ENCODE data around the gene TP53TG5. TPM values are rescaled to one million over a fixed set of nuclear protein-coding genes. Genes with fewer than 3 reads are reported as not detected.

The TP53TG5 gene
- total RNA-seq, 1 experiment from 2014 or later, result not detected

DNA sequence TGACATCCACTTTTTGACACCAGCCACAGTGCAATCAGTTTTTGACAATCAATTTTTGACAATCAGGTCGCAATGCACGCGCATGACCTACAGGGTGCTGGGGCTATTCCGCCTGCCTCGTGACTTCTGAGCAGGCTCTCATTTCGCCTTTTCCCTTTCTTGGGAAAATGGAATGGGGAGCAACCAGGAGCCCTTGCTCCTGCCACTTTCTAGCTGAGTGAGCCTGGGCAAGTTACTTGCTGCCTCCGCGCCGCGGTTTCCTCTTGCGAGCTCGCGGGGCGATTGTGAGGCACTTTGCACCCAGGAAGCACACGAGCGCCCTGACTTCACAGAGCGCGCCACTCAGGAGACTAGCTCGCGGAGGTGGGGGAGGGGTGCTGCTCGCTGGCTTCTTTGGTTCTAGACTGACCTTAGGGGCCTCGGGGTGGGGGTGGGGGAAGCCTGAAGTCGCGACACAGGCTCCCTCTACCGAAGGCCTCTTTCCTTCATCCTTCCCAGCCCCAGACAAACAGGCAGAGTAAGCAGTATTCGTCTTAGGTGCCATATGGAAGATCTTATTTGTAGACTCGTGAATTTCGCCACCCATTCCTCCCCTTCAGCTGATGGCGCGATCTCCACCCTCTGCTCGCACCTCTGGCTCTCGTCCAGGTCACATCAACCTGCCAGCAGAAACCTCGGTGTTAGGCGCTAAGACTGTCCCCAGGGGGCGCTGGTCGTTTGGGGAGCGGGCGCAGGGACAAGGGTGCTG is 4.6 kb downstream of the TP53TG5 start:
- peak overlapping the region; percentile 23; the same call in 1 of the 2 replicates for H3K4me3 ChIP-seq (ENCODE audit: low read length)

DNA sequence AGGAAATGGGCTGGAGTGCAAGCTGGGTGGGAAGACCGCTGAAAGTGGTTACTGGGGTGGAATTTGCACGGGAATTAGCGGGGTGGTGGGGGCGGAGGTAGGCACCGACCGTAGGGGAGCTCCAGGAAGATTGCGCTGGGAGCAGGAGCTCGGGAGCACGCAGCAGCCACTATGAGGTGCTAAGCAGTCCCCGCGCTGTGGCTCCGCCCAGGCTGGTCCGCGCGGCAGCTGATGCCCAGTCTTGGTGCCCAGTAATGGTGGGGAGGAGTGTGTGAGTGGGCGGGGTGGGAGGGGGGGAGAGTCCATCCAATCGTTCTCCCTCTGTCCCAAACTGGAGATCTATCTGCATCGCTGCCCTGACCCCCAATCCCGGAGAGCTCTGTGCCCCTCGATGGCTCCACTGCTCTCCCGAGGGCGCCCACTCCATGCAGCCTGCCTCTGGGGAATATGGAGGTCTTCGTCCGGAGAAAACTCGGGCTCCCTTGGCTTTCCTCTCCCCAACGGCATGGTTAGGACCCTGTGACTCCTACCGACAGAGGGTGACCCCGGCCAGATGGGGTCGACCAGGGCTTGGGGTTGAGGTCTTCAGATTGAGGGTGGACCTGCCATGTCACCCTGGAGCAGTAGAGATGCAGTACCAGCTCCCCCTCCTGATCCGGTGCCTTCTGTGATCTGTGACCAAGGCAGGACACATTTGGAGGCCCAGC is 5.3 kb downstream of the TP53TG5 start:
- Histone ChIP-seq H3K4me1 (ENCODE audit: insufficient read depth, low read length) (no peaks in the 10 kb centered on the region; the same call in 1 of the 2 replicates), H3K36me3 (ENCODE audit: low read depth, low read length) (peaks cover 18% of the 10 kb centered on the region; the same call in 1 of the 2 replicates), H3F3A (ENCODE audit: low read length, unreplicated experiment) (no peaks in the 10 kb centered on the region), H3K27ac (ENCODE audit: low read length) (no peak overlapping the region), H3K4me3 (ENCODE audit: low read length) (no peak overlapping the region), H3K79me2 (ENCODE audit: low read length) (no peaks in the 10 kb centered on the region), H3K9ac (ENCODE audit: low read length) (no peak overlapping the region), H3K9me2 (replicated peaks; ENCODE audit: low read length) (no peaks in the 10 kb centered on the region), H3K27me3 (ENCODE audit: low read length) (no peaks in the 10 kb centered on the region), H3K4me2 (ENCODE audit: low read length) (no peak overlapping the region), H4K20me1 (ENCODE audit: low read length) (no peaks in the 10 kb centered on the region), H3K9me3 (ENCODE audit: low read length) (no peaks in the 10 kb centered on the region), H2AFZ (ENCODE audit: low read length) (no peak overlapping the region)
- ATAC-seq (no peak), DNase-seq (no peak)
- no TSS peak for BruUV-seq (replicated peaks)
- CTCF ChIA-PET, result interaction anchor here (0.6 to 2.1 kb wide), 6 partner anchors 10 to 77 kb away, joined by 5 to 80 read pairs (median 8); partner anchors contain the start of gene SYS1
- TF ChIP-seq EZH2phosphoT487 (IDR thresholded peaks at IDR 0.05; ENCODE audit: borderline replicate concordance, low read length), result no peak
- TF ChIP-seq, protein P1, sequence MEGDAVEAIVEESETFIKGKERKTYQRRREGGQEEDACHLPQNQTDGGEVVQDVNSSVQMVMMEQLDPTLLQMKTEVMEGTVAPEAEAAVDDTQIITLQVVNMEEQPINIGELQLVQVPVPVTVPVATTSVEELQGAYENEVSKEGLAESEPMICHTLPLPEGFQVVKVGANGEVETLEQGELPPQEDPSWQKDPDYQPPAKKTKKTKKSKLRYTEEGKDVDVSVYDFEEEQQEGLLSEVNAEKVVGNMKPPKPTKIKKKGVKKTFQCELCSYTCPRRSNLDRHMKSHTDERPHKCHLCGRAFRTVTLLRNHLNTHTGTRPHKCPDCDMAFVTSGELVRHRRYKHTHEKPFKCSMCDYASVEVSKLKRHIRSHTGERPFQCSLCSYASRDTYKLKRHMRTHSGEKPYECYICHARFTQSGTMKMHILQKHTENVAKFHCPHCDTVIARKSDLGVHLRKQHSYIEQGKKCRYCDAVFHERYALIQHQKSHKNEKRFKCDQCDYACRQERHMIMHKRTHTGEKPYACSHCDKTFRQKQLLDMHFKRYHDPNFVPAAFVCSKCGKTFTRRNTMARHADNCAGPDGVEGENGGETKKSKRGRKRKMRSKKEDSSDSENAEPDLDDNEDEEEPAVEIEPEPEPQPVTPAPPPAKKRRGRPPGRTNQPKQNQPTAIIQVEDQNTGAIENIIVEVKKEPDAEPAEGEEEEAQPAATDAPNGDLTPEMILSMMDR (conservative IDR thresholded peaks at IDR 0.05; ENCODE audit: low read depth, low read length), result no peak
- no peak for TF ChIP-seq EZH2 (IDR thresholded peaks at IDR 0.05; ENCODE audit: low read length, unreplicated experiment)
- POLR2A ChIA-PET (ENCODE audit: unreplicated experiment), result no interaction called here
- intact Hi-C loops (cut with micrococcal nuclease), result no loop called here

More for the DNA sequence above, 4.6 kb downstream of the TP53TG5 start:
- Histone ChIP-seq H3K9me3 (ENCODE audit: low read length) (no peaks in the 10 kb centered on the region), H3K79me2 (ENCODE audit: low read length) (no peaks in the 10 kb centered on the region), H3K4me1 (ENCODE audit: insufficient read depth, low read length) (no peaks in the 10 kb centered on the region; the same call in 1 of the 2 replicates), H3K36me3 (ENCODE audit: low read depth, low read length) (peaks cover 11% of the 10 kb centered on the region; the same call in 1 of the 2 replicates), H3K9ac (ENCODE audit: low read length) (no peak overlapping the region), H3K9me2 (replicated peaks; ENCODE audit: low read length) (no peaks in the 10 kb centered on the region), H3K27me3 (ENCODE audit: low read length) (no peaks in the 10 kb centered on the region), H4K20me1 (ENCODE audit: low read length) (no peaks in the 10 kb centered on the region), H3F3A (ENCODE audit: low read length, unreplicated experiment) (no peaks in the 10 kb centered on the region), H2AFZ (ENCODE audit: low read length) (no peak overlapping the region), H3K4me2 (ENCODE audit: low read length) (peak overlapping the region; percentile 61), H3K27ac (ENCODE audit: low read length) (no peak overlapping the region)
- ATAC-seq, result peak; percentile 94
- no peak for TF ChIP-seq EZH2phosphoT487 (IDR thresholded peaks at IDR 0.05; ENCODE audit: borderline replicate concordance, low read length)
- TF ChIP-seq EZH2 (IDR thresholded peaks at IDR 0.05; ENCODE audit: low read length, unreplicated experiment), result no peak
- TF ChIP-seq, protein P1 (conservative IDR thresholded peaks at IDR 0.05; ENCODE audit: low read depth, low read length), result peak; percentile 97
- CTCF ChIA-PET, result interaction anchor here (0.6 to 2.1 kb wide), 16 partner anchors 9 to 398 kb away, joined by 3 to 80 read pairs (median 5); partner anchors contain the start of gene SYS1
- peak; percentile 93 for DNase-seq
- no TSS peak for BruUV-seq (replicated peaks)
- POLR2A ChIA-PET (ENCODE audit: unreplicated experiment), result interaction anchor here (0.6 kb wide), 1 partner anchor 46 kb away, joined by 6 read pairs; no protein-coding TSS in a partner anchor
- intact Hi-C loops (cut with micrococcal nuclease), result loop anchor here (1.0 kb wide), 1 partner anchor 63 kb away; no protein-coding TSS in a partner anchor
